NCI-H524 treated with DMSO at 0.1 percent for 48 hours (cell line): ENCODE measurements around the gene MTCL1.
"Not testable (repeated sequence)": the region's sequence is repeated elsewhere in the genome, so short reads cannot be mapped to it uniquely, and the experiment has no call there.

Experiments
- DNase-seq: peaks from one replicate; lab custom pipeline; 2025; lab: John Stamatoyannopoulos, UW

Gene MTCL1

DNA sequence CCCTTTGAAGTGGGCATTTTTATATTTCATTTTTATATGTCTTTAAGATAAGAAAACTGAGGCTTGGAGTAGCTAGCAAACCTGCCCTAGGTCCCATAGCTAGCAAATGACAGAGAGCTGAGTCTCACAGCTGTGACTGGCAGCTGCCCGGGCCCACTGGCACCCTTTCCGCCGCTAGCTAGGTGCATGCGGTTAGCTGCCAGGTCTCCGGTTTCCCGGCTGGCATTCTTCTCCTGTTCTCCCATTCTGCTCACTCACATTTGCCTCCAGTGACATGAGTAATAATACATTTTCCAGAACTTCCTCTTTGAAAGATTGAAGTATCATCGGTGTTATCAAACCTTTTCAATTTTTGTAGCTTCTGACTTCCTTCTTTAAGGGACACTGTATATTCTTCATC, 38.7 kb downstream of the MTCL1 start:
- DNase-seq, result peak; percentile 24

DNA sequence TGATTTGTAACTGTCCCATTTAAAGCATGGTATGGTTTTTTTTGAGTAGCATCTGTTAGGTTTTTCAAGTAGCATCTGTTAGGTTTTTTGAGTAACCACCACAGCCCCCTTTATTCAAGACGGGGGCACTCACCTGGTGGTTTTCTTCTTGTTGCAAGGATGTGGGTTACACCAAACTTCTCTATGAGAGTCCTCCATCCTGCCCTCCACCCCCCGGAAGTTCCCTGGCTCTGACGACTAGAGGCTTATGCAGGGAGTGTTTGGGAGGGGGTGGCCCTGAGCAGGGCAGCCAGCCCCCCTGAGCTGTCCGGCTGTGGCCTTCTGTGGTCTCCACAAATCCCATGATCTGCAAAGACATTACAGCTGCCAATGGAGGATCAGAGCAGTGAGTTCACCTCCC, 39.3 kb downstream of the MTCL1 start:
- peak; percentile 67 for DNase-seq

DNA sequence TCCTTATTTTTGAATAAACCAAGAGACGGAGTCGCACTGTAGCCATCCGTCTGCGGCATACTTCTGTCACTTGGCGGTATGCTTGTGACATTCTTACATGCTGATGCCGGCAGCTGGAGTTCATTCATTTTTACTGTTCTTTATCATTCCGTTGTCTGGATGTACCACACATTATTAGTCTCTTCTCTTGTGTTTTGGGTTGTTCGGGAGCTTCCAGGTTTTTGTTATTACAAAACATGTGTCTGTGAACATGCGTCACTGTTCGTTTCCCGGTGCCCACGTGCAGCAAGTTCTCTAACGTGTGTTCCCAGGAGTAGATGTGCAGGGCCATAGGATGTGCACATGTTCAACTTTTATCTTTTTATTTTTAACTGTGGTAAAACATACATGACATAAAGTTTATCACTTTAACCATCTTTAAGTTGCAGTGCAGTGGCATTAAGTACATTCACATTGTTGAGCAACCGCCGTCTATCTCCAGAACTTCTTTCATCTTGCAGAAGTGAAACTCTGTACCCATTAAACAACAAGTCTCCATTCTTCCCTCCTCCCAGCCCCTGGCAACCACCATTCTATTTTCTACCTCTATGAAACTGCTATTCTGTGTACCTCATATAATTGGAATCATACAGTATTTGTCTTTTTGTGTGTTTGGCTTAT, 40.1 kb downstream of the MTCL1 start:
- DNase-seq, result no peak

GRCh38 chr18:8747440-8747937, 42.1 kb downstream of the MTCL1 start:
- no peak for DNase-seq

DNA sequence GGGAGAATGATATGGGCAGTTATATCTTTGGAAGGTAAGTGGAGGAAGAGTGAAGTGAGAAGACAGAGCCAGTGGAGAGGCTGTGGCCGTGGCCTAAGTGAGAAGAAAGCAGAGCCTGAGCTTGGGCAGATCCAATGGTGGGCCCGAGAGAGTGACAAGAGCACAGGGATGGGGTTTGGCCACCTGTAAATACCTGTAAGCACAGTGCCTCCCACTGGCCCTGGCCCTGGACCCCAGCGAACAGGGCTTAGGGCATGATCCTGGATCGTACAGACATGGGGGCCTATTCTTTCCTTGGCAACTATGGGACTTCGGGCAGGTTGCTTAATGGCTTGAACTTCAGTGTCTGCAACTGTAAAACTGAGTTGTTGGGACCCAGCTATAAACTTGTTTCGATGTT, 44.1 kb downstream of the MTCL1 start:
- no peak for DNase-seq

GRCh38 chr18:8750954-8751415, 45.6 kb downstream of the MTCL1 start:
- DNase-seq, result no peak

GRCh38 chr18:8751692-8752091, 46.3 kb downstream of the MTCL1 start:
- DNase-seq, result no peak

DNA sequence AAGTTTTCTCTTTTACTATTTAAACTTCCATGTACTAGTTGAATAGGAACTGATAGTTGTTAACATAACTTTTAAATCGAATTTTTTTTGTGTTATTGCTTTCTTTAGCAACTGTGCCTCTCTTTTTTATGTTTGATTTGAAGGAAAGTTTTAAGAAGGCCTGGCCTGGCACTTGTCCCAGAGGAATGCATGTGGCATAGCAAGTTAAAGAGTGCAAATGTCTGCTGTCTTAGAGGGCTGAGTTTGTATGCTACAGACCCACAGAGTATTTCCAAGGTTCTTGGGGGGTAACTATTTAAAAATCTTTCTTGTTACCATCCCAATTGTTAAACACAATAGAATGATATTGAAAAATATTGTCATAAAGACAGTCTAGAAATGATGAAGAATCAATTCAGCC, 47.0 kb downstream of the MTCL1 start:
- DNase-seq, result no peak

- DNase-seq, result no peak
These were observed 49.9 kb downstream of the MTCL1 start for GRCh38 chr18:8754995-8755960.

DNA sequence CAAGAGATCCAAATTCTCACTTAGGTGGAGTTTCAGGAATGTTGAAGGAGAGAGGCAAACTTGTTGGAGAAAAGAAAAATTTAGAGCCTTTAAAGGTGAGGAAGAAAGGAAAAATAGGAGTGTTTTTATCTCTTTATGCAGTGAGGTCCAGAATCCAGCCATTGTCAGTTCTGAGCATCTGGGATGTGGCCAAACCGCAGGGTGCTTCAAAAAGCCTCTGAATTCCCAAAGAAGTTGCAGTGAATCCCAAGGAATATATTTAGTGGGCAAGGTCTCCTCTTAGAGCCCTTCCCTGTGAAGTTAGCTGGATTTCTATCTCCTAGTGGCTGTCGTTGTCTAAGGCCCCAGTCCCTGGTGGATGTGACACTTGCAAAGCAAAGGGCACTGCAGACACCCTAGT, 51.2 kb downstream of the MTCL1 start:
- no peak for DNase-seq

DNA sequence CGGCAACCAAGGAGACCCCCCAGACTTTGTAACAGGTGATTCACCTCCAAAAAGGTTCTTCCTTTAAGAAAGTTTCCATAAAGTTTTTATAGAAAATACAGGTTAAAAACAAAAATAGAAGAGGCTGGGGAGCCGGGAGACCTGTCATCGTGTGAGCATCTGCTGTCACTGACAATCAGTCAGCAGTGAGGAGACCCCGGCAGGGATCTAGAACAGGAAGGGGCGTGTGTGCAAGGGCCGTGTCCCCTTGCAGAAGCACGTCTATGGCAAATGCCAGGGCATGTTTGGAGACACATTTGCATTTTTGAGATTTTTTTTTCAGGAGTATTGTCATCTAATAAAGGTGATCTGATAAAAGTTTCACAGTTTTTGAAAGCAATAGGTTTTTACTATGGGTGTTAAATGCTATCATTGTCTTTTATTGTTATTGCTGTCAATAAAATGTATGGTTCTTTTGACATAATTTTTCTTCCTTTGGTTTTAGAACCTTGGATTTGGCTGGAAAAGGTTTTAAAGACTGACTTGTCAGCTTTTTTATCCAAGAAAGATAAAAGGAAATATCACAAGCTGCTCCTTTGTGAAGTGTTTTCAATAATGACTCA, 52.1 kb downstream of the MTCL1 start:
- no peak for DNase-seq

- no peak for DNase-seq
These were observed 53.1 kb downstream of the MTCL1 start for GRCh38 chr18:8758466-8758865.

DNA sequence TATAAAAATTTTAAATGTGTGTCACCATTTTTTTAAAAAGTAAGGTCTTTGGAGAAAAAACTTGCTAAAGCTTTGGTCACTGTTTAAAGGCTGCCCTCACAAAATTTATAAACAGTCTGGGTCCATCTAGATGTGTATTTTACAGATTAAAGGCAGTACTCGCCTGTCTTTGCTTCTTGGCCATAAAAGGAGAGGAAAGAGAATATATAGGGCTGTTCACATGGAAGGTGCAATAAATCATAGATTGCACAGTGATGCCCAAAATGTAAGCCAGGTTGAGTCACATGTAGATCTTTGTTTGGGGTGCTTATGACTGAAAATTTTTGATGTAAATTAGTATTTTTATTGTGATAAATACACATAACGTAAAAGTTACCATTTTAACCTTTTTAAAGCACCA, 55.6 kb downstream of the MTCL1 start:
- DNase-seq, result no peak

GRCh38 chr18:8761535-8761934, 56.2 kb downstream of the MTCL1 start:
- DNase-seq, result not testable (repeated sequence)

DNA sequence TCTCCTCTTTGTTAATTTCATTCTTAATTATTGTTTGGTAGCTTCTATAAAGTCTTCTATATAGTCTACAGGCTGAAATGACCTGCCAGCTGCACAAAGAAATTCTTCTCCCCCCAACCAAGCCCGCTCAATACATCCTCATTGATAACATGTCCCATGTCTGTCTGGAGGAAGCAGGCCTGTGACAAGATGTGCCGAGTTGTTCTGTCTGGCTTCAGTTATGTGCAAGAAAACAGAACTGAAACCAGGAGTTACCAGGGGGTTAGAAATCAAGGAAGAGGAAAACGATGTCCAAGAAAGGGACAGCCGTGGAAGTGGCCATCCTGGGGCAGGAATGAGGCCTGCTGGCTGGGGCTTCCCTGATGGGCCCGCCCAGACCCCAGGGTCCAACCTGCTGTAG, 57.6 kb downstream of the MTCL1 start:
- no peak for DNase-seq

GRCh38 chr18:8763611-8764010, 58.3 kb downstream of the MTCL1 start:
- no peak for DNase-seq

GRCh38 chr18:8765783-8766463, 60.6 kb downstream of the MTCL1 start:
- DNase-seq, result no peak

DNA sequence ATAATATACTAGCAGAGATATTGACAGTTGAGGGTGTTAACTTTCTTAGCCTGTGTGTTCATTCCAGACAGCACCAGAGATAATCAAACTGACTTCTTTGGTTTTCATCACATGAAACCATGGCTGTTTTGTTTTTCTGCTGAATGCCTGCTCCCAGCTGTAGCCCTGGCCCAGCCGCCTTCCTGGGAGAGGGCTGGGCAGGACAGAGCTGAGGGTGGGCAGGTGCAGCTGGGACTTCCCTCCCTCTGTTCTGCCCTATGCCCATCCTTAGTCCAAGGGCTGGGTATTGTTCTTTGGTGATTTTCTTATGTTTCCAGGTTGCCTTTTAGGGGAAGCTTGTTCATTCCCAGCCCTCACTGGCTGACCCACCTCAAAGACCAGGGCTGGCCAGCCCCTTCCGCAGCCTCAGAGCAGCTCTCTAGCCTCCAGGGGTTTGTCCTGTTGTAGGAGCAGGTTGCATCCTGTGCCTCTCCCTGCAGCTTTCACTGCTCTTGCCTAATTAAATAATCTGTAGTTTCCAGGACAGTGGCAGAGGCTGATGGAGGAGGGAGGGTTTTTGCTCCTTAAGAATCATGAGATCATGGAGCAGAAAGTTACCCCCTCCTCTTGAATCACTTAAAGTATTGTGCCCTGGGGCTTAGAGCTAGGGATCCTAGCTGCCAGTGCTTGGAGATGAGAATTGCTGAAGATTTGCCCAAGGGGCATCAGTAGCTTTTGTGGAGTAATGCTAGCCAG, 61.4 kb downstream of the MTCL1 start:
- no peak for DNase-seq

DNA sequence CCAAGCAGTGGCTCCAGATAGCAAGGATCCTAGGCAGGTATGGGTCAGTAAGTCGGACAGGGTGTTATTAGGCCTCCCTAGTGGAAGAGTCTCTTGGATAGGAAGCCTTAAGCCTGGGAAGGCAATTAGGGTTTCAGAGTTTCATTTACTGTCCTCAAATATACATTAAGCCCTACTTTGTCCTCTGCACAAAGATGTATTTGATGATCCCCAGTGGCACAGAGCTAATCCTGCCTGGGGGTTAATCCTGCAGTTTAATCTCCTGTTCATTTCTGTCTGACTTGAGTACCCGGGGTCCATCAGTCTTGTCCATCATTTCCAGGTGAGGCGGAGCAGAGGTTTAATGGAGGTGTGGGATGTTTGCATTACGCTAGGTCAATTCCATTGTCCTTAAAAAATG, 62.0 kb downstream of the MTCL1 start:
- DNase-seq, result peak; percentile 36

DNA sequence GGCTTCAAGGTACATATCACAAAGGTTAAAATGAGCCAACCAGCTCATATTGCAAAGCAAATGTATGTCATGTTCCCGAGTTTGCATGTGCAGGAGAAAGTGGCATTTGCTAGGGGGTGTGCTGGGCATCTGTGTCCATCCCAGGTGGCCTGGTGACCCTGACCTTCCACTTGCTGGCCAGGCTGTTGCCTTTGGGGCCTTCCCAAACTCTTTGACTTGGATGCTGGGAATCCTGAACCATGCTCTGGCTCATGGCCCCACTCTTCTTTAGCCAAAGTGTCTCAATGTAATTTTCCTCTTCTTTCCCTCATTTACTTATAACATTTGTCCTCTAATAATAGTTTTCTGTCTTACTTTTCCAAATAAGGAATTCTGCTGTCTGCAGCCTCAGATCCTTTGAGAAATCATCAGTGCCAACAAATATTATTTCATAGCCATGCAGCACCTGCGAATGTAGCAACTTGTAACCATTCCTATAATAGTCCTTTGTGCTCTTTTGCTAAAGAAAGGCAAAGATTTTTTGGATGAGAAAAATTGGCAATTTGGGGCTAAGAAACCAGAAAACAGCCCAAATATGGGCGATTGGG, 64.2 kb downstream of the MTCL1 start:
- DNase-seq, result no peak

DNA sequence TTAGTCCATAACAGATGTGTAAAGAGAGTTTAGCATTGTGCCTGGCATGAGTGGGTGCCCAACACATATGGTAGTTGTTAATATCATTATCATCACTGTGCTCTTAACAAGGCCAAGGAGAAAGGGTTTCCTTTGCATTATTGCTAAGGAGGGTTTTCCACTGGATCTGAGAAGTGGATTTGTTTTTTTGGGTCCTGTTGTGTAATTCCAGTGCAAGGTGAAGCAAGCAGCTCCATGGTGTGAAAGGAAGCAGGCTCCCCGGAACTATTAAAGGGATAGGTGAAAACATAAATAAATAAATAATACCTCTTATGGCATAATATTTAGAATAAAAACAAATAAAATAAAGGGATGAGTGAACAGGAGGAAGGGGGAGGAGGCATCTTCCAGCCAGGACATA, 65.3 kb downstream of the MTCL1 start:
- no peak for DNase-seq
